ENCODE measurements around the gene TRAPPC10.

DNA sequence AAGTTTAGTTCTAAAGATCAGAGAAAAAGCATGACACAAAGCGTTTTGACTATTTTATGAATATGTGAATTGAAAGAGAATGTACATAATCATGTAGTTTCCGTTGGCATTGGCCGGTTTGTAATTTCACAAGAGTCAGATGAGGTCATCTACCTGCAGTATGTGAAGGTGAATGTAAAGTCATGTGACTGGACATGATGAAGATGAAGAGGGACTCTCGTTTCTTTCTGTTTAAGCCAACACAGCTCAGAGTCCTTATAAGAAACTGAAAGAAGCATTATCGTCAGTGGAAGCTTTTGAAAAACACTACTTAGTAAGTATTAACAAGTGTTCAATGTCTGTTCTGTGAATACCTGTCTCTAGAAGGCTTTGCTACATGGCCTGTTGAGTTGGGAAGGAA lies 64.2 kb downstream of the TRAPPC10 start:
- TF ChIP-seq, protein P1, sequence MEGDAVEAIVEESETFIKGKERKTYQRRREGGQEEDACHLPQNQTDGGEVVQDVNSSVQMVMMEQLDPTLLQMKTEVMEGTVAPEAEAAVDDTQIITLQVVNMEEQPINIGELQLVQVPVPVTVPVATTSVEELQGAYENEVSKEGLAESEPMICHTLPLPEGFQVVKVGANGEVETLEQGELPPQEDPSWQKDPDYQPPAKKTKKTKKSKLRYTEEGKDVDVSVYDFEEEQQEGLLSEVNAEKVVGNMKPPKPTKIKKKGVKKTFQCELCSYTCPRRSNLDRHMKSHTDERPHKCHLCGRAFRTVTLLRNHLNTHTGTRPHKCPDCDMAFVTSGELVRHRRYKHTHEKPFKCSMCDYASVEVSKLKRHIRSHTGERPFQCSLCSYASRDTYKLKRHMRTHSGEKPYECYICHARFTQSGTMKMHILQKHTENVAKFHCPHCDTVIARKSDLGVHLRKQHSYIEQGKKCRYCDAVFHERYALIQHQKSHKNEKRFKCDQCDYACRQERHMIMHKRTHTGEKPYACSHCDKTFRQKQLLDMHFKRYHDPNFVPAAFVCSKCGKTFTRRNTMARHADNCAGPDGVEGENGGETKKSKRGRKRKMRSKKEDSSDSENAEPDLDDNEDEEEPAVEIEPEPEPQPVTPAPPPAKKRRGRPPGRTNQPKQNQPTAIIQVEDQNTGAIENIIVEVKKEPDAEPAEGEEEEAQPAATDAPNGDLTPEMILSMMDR (IDR thresholded peaks at IDR 0.05) = no peak
- TF ChIP-seq POLR2A (IDR thresholded peaks at IDR 0.05) = no peak

All from uterus (tissue), 2 donors.